Measurements from ENCODE around the gene DRG2. TPM values are rescaled to one million over a fixed set of nuclear protein-coding genes. Genes with fewer than 3 reads are reported as not detected.

Gene DRG2
- total RNA-seq, 1 donor from 2014 or later, result 54.1 TPM

DNA sequence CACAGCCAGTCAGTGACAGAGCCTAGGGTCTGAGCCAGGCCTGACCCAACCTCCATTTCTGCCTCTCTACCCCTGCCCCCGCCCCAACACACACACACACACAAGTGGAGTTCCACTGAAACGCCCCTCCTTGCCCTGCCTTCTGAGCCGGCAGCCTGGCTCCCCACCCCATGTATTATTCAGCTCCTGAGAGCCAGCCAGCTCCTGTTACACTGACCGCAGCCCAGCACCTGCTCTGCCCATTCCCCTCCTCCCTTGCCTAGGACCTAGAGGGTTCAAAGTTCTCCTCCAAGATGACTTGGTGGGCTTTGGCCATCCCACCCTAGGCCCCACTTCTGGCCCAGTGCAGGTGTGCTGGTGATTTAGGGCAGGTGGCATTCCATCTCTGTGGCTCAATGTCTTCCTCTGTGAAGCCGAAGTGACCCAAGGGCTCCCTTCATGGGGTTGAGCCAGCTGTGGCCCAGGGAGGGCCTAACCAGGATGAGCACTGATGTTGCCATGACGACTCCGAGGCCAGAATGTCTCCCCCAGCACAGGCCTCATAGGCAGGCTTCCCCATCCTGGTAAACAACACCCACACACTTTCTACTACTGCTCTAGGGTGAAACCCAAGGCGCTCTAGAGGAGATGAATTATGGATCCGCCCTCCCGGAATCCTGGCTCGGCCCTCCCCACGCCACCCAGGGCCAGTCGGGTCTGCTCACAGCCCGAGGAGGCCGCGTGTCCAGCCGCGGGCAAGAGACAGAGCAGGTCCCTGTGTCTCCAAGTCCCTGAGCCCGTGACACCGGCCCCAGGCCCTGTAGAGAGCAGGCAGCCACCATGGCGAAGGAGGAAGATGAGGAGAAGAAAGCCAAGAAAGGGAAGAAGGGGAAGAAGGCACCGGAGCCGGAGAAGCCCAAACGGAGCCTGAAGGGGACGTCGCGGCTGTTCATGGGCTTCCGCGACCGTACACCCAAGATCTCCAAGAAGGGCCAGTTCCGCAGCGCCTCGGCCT, 30.5 kb downstream of the DRG2 start:
- DNase-seq, result no peak

GRCh38 chr17:18119166-18119745, 31.5 kb downstream of the DRG2 start:
- DNase-seq, result no peak

DNA sequence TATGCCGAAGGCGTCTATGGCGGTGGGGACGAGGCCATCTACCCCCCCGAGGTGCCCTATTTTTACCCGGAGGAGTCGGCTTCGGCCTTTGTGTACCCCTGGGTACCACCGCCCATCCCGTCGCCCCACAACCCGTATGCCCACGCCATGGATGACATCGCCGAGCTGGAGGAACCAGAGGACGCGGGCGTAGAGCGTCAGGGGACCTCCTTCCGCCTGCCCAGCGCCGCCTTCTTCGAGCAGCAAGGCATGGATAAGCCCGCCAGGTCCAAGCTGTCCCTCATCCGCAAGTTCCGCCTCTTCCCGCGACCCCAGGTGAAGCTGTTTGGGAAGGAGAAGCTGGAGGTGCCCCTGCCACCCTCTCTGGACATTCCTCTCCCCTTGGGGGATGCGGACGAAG, 32.2 kb downstream of the DRG2 start:
- DNase-seq, result no peak

DNA sequence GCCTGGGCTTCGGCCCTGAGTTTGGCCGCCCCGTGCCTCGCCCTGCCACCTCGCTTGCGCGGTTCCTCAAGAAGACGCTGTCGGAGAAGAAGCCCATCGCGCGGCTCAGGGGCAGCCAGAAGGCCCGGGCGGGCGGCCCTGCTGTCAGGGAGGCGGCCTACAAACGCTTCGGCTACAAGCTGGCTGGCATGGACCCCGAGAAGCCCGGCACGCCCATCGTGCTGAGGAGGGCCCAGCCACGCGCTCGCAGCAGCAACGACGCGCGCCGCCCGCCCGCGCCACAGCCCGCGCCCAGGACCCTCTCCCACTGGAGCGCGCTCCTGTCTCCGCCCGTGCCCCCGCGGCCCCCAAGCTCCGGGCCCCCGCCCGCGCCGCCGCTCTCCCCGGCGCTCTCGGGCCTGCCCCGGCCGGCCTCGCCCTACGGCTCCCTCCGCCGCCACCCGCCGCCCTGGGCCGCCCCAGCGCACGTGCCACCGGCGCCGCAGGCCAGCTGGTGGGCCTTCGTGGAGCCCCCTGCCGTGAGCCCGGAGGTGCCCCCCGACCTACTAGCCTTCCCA, 32.8 kb downstream of the DRG2 start:
- no peak for DNase-seq

DNA sequence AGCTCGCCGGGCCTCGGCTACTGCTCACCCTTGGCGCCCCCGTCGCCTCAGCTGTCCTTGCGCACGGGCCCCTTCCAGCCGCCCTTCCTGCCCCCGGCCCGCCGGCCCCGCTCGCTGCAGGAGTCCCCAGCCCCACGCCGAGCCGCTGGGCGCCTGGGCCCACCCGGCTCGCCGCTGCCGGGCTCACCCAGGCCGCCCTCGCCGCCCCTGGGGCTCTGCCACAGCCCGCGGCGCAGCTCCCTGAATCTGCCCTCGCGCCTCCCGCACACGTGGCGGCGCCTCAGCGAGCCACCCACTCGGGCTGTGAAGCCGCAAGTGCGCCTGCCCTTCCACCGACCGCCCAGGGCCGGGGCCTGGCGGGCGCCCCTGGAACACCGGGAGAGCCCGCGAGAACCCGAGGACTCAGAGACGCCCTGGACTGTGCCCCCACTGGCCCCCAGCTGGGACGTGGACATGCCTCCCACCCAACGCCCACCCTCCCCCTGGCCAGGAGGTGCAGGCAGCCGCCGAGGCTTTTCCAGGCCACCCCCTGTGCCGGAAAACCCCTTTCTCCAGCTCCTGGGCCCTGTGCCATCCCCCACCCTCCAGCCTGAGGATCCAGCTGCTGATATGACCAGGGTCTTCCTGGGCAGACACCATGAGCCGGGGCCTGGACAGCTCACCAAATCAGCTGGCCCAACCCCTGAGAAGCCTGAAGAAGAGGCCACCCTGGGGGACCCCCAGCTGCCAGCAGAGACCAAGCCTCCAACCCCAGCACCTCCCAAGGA, 33.6 kb downstream of the DRG2 start:
- no peak for DNase-seq

DNA sequence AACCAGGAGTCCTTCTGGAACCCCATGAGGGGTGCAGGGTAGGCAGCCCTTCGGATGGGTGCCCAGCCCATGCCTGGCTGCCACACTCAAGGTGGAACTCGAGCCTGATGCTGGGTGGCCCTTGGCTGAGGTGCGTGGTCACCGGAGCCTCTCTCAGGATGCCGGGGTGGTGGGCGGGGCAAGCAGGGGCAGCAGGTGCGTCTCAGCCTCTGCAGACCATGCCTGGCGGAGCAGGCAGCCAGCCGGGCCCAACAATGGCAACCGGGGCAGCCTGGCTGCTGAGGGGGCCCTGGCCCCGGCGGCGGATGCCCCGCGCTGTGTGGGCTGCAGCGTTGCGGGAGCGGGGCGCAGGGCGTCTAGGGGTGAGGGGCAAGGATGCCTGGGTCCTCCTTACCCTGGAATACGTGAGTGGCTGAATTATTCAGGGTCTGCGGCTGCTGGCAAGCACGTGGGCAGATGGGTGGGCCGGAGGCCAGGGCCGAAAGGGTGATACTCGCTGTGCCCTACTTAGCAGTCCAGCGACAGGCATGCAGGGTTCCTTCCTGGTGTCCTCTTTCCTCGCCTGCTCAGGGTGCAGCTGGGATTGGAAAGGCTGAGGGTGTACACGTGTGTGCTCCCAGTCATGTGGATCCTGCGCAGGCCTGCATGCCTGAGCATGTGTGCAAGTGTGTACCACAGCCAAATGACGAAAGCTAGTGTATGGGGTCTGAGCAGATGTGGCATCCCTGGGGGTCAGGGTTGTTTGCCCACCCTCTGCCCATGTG, 35.4 kb downstream of the DRG2 start:
- DNase-seq, result no peak

- DNase-seq, result no peak
Observed at GRCh38 chr17:18124345-18125126, 36.8 kb downstream of the DRG2 start.

GRCh38 chr17:18129041-18129502, 41.3 kb downstream of the DRG2 start:
- peak; percentile 33 for DNase-seq

- DNase-seq, result no peak
Observed at GRCh38 chr17:18132711-18133110, 45.0 kb downstream of the DRG2 start.

GRCh38 chr17:18136357-18136756, 48.6 kb downstream of the DRG2 start:
- DNase-seq, result no peak

DNA sequence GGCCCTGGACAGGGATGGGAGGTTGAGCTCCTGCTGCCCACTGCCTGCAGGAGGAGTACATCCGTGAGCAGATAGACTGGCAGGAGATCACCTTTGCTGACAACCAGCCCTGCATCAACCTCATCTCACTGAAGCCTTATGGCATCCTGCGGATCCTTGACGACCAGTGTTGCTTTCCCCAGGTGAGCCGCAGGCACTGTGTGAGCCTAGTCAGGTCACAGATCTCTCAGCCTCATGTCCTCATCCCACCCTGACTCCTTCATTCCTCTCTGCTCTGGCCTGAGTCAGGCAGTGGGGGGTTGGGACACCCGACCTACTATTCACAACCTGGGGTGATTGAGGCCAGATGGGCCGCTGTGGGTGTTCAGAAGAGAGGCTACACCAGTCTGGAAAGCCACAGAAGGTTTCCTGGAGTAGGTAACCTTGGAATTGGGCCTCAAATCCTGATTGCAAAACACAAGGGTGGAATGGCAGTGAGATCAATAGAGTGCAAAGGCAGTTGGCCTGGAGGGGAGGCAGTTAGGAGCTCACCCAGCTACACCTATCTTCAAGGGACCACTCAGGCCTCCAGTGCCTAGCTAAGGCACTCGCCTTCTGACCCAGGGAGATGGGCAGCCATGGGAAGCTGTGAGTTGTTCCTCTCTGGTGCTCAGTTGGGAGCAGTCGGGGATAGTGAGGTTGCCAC, 50.5 kb downstream of the DRG2 start:
- DNase-seq, result no peak

GRCh38 chr17:18139092-18139491, 51.3 kb downstream of the DRG2 start:
- no peak for DNase-seq

DNA sequence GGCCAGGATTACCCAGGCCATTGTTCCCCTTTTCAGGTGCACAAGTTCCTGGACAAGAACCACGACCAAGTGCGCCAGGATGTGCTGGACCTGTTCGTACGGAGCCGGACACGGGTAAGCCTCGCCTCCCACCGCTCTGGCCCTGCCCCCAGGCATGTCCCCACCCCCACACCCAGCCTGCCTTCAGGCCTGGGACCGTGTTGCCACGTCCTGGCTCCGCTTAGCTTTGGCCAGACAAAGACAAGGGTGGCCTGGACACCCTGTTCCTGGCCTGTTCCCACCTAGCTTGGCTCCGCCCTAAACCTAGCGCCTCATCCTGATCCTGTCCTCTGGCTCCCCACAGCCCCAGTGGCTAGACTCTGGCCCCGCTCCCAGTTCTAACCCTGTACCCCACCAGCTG, 51.8 kb downstream of the DRG2 start:
- DNase-seq, result no peak

DNA sequence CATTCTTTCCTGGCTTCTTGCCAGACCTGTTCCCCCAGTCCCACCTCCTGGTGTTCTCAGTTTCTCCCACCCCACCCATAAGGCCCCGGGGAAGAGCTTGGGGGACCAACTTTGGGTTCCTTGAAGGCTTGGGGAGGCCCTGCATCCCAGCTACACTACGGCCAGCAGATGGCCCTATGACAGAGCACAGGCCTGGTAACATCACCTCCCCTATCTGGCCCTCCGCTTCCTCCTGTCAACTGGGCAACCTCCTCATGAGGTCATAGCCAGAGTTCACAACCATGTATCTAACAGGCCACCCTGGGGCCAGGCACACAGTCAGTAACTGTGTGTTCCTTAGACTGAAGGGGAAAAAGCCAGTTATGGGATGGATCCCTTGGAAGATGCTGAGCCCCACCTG, 52.2 kb downstream of the DRG2 start:
- peak; percentile 36 for DNase-seq

DNA sequence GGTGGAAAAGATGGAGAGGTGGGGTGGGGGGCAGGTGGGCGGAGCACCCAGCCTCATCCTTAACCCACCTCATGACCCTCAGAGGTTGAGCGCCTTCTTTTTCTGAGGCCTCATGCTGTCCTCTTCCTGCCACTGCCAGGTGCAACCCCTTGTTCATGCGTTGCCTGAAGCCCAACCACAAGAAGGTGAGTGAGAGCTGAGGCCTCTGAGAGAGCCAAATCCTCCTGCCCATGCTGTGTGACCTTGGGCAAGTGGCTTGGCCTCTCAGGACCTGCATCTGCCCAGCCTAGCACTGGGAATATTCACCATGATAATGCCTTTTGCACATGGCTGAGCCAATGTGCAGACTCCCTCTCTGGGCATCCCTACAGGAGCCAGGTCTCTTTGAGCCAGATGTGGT, 52.9 kb downstream of the DRG2 start:
- DNase-seq, result no peak

- peak; percentile 76 for DNase-seq
Observed at GRCh38 chr17:18141210-18141803, 53.6 kb downstream of the DRG2 start.

- no peak for DNase-seq
Observed at GRCh38 chr17:18142417-18142816, 54.7 kb downstream of the DRG2 start.

- peak; percentile 45 for DNase-seq
Observed at GRCh38 chr17:18143044-18143936, 55.5 kb downstream of the DRG2 start.

GRCh38 chr17:18144261-18144660, 56.5 kb downstream of the DRG2 start:
- no peak for DNase-seq
